Measurements from ENCODE around the gene PSMB4. TPM values are rescaled to one million over a fixed set of nuclear protein-coding genes. Genes with fewer than 3 reads are reported as not detected.
"Not testable (repeated sequence)": the region's sequence is repeated elsewhere in the genome, so short reads cannot be mapped to it uniquely, and the experiment has no call there.

Gene PSMB4
- total RNA-seq, 1 donor from 2014 or later = 310 TPM

DNA sequence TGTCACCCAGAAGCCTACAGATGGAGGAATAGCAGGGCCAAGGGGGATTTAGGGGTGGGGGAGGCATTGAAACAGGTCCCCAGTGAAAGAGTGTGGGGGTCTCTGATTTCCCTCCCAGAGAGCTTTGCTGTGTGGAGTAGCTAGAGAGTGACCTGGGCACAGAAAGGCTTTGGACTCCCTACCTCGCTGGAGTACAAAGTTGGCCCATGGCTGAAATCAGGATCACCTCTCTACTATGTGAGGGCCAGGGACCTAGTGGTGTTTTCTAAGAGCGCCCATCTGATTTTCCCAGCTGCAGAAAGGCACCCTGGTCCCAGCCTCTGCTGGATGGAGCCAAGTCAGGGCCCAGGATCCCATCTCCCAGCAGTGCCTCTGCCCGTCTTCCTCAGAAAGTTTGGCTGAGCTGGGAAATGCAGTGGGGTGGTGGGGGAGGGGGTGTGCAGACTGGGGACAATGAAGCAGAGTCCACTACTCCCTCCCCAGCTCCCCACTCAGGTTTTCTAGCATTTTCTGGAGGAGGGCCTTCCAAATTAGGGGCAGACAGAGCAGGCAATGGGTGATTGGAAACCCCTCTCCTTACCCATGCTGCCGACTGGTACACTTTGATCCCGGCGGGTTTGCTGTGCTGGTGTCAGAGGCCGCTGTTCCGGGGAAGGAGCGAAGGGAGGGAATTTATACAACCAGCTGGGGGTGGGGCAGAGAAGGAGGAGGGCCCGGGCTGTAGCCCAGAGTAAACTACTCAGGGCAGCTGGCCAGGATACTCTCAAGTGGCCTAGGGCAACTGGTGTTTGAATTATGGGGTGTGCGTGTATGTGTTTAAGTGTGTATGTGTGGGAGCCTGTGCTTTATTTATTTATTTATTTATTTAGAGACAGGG is 27.1 kb upstream of the PSMB4 start, which contains the start of gene SELENBP1:
Gene SELENBP1 (minus strand): TSS at position 648 of the 877 bp plus-strand sequence. CDS start 64 bp downstream, at position 584.
- no peak within 1 kb of the TSS for H3K4me3 Mint-ChIP-seq
- no peak for DNase-seq
- intact Hi-C loops (cut with micrococcal nuclease) = no loop called here
- POLR2A ChIA-PET = interaction anchor here (0.6 to 0.7 kb wide), 2 partner anchors 14 to 26 kb away, joined by 3 to 4 read pairs; no protein-coding TSS in a partner anchor
- no peaks in the 10 kb centered on the region for H3K27me3 Mint-ChIP-seq
- TF ChIP-seq CTCF (IDR thresholded peaks at IDR 0.05) = no peak
- H3K9me3 Mint-ChIP-seq = no peaks in the 10 kb centered on the region
- H3K27ac Mint-ChIP-seq = peak within 1 kb of the TSS; percentile 6
- CTCF ChIA-PET = no interaction called here
- no peaks in the 10 kb centered on the region for H3K4me1 Mint-ChIP-seq
- no peak for ATAC-seq (ENCODE audit: low read depth)
- no peaks in the 10 kb centered on the region for H3K36me3 Mint-ChIP-seq (ENCODE audit: low read depth)

DNA sequence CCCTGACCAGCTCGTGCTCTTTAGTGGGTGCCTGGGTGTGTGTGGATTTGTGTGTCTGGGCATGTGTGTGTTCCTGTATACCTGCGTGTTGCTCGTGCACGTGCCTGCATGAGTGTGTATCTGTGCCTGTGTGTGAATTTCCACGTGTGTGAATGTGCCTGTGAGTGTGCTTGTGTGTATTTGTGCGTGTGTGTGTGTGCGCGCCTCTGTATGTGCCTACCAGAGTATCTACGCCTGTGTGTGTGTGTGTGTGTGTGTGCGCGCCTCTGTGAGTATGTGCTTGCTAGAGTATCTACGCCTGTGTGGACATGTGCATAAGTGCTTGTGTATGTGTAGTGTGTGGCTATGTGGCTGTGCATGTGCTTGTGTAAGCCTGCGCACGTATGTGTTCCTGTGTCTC is 26.2 kb upstream of the PSMB4 start:
- no peaks in the 10 kb centered on the region for H3K9me3 Mint-ChIP-seq
- TF ChIP-seq CTCF (IDR thresholded peaks at IDR 0.05) = no peak
- ChIA-PET POLR2A (no interaction called here), CTCF (interaction anchor here (1.0 kb wide), 1 partner anchor 32 kb away, joined by 3 read pairs; no protein-coding TSS in a partner anchor)
- DNase-seq (no peak), ATAC-seq (ENCODE audit: low read depth) (no peak)
- intact Hi-C loops (cut with micrococcal nuclease) = no loop called here
- no peak overlapping the region for H3K4me3 Mint-ChIP-seq
- no peaks in the 10 kb centered on the region for H3K4me1 Mint-ChIP-seq
- H3K36me3 Mint-ChIP-seq (ENCODE audit: low read depth) = no peaks in the 10 kb centered on the region
- no peaks in the 10 kb centered on the region for H3K27me3 Mint-ChIP-seq
- H3K27ac Mint-ChIP-seq = no peak overlapping the region

GRCh38 chr1:151377150-151377884 is 22.1 kb upstream of the PSMB4 start:
- no peaks in the 10 kb centered on the region for H3K9me3 Mint-ChIP-seq
- POLR2A ChIA-PET = interaction anchor here (0.6 kb wide), 1 partner anchor 21 kb away, joined by 3 read pairs; no protein-coding TSS in a partner anchor
- intact Hi-C loops (cut with micrococcal nuclease) = no loop called here
- ATAC-seq (ENCODE audit: low read depth) (no peak), DNase-seq (no peak)
- H3K27ac Mint-ChIP-seq = no peak overlapping the region
- H3K27me3 Mint-ChIP-seq = no peaks in the 10 kb centered on the region
- CTCF ChIA-PET = no interaction called here
- no peak overlapping the region for H3K4me3 Mint-ChIP-seq
- no peak for TF ChIP-seq CTCF (IDR thresholded peaks at IDR 0.05)
- no peaks in the 10 kb centered on the region for H3K36me3 Mint-ChIP-seq (ENCODE audit: low read depth)
- no peaks in the 10 kb centered on the region for H3K4me1 Mint-ChIP-seq

DNA sequence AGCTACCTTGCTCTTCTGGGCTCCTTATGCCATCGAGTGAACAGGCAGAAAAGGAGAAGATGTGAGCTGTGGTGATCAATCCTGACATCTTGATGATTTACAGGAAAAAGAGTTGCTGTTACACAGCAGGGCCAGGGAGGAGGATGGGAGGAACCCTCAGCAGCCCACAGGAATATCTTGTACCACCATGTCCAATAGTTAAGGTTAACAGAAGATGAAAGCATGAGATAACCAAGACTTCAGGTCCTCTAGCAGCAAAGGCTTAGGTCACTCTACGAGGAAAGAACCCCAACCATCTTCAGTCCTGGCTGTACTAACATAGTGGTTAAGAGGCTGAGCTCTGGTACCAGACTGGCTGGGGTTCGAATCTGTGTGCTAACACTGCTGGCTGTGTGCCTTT is 14.8 kb upstream of the PSMB4 start:
- Mint-ChIP-seq H3K9me3 (no peaks in the 10 kb centered on the region), H3K27ac (no peak overlapping the region), H3K4me3 (no peak overlapping the region), H3K4me1 (no peaks in the 10 kb centered on the region), H3K27me3 (no peaks in the 10 kb centered on the region), H3K36me3 (ENCODE audit: low read depth) (no peaks in the 10 kb centered on the region)
- ATAC-seq (ENCODE audit: low read depth) = no peak
- intact Hi-C loops (cut with micrococcal nuclease) = no loop called here
- no peak for TF ChIP-seq CTCF (IDR thresholded peaks at IDR 0.05)
- ChIA-PET POLR2A (interaction anchor here (1.1 kb wide), 1 partner anchor 37 kb away, joined by 3 read pairs; the partner anchor contains the start of gene RFX5), CTCF (interaction anchor here (1.4 kb wide), 1 partner anchor 44 kb away, joined by 3 read pairs; no protein-coding TSS in a partner anchor)
- DNase-seq = no peak

GRCh38 chr1:151386002-151386401 is 13.4 kb upstream of the PSMB4 start:
- no peak for TF ChIP-seq CTCF (IDR thresholded peaks at IDR 0.05)
- Mint-ChIP-seq H3K27ac (no peak overlapping the region), H3K4me3 (no peak overlapping the region), H3K36me3 (ENCODE audit: low read depth) (no peaks in the 10 kb centered on the region), H3K27me3 (no peaks in the 10 kb centered on the region), H3K9me3 (no peaks in the 10 kb centered on the region), H3K4me1 (no peaks in the 10 kb centered on the region)
- ChIA-PET POLR2A (no interaction called here), CTCF (no interaction called here)
- intact Hi-C loops (cut with micrococcal nuclease) = no loop called here
- DNase-seq (no peak), ATAC-seq (ENCODE audit: low read depth) (no peak)

GRCh38 chr1:151390221-151391078 is 8.9 kb upstream of the PSMB4 start:
- H3K36me3 Mint-ChIP-seq (ENCODE audit: low read depth); ATAC-seq (ENCODE audit: low read depth); H3K9me3 Mint-ChIP-seq; intact Hi-C loops (cut with micrococcal nuclease); DNase-seq; H3K4me1 Mint-ChIP-seq; H3K27me3 Mint-ChIP-seq; H3K4me3 Mint-ChIP-seq; H3K27ac Mint-ChIP-seq; CTCF ChIA-PET: not testable (repeated sequence)
- POLR2A ChIA-PET = interaction anchor here (0.5 kb wide), 1 partner anchor 7 kb away, joined by 11 read pairs; no protein-coding TSS in a partner anchor
